Measurements from ENCODE around the gene MANEA. TPM values are rescaled to one million over a fixed set of nuclear protein-coding genes. Genes with fewer than 3 reads are reported as not detected.

MANEA gene, protein sequence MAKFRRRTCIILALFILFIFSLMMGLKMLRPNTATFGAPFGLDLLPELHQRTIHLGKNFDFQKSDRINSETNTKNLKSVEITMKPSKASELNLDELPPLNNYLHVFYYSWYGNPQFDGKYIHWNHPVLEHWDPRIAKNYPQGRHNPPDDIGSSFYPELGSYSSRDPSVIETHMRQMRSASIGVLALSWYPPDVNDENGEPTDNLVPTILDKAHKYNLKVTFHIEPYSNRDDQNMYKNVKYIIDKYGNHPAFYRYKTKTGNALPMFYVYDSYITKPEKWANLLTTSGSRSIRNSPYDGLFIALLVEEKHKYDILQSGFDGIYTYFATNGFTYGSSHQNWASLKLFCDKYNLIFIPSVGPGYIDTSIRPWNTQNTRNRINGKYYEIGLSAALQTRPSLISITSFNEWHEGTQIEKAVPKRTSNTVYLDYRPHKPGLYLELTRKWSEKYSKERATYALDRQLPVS
- total RNA-seq (2014; rRNA removed; shearing (Covaris generic)) (13.0 and 16.5 TPM in 2 replicates), polyA plus RNA-seq (2016; fragmentation: Nextera tagmentation; extraction: Ambion mirVana) (12.3 TPM in 2 replicates)

DNA sequence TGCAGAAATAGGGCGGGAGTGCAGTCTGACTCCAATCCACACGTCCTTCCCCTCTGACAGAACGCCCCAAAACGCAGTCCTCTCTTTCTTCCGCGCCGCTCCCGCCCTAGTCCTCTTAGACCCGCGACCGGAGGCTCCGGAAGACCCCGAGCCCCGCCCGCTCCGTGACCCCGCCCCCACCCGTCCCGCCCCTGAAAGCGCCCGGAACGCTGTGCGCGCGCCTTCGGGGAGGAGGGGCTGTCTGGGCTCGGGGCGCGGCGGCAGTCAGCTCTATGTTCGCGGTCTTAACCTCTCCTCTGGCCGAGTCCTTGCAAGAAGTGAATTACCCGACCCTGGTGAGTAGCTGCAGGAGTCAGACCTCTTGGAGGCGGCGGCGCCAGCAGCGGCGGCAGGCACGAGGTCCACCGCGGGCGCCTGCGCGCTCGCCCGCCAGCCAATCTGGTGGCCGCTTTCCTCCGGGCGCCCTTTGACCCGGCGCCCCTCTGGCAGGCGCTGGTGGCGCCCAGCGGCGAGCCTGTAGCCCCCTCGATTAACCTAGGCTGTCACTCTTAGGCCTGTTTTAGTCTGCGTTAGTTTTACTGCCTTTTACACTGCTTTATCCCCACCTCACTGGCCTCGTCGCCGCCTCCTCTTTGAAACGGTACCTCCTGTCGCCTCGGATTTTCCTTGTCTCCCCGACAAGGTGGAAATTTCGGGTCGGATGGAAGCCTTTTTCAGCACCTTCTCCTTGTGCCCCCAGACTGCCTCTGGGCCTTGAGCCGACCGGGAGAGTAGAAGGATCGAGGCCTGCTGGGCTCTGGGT is at the start of gene MANEA:
Gene MANEA, plus strand, starts transcription at position 232 of the 802 bp plus-strand sequence. CDS start 8,905 bp downstream, outside the sequence.
- no peak for TF ChIP-seq EZH2 (IDR thresholded peaks at IDR 0.05; ENCODE audit: insufficient read depth, poor library complexity, severe bottlenecking)
- no peak for TF ChIP-seq EZH2phosphoT487 (IDR thresholded peaks at IDR 0.05; ENCODE audit: insufficient read depth, low read depth)
- whole genome bisulfite sequencing, 2 experiments (ENCODE audit: low coverage in 1 of 2, low lambda C conversion rate in 2 of 2, missing lambda C conversion rate in 2 of 2) = 0 to 2% methylated on average over 66 to 70 of the region's 70 CpGs
- peak; percentile 92 for DNase-seq
- Histone ChIP-seq H3K36me3 (ENCODE audit: low read depth) (no peaks in the 10 kb centered on the region), H3K4me2 (ENCODE audit: unreplicated experiment) (peak within 1 kb of the TSS; percentile 96), H3K9ac (peak within 1 kb of the TSS; percentile 94), H2AFZ (peak within 1 kb of the TSS; percentile 100), H3K9me2 (ENCODE audit: insufficient read depth) (no peaks in the 10 kb centered on the region), H3K79me2 (ENCODE audit: insufficient read depth) (peaks cover 52% of the 10 kb centered on the region), H4K20me1 (ENCODE audit: insufficient read depth) (no peaks in the 10 kb centered on the region), H3K27me3 (replicated peaks; ENCODE audit: insufficient read depth) (no peaks in the 10 kb centered on the region), H3K4me3 (peak within 1 kb of the TSS; percentile 92), H3F3A (ENCODE audit: insufficient read depth) (peaks cover 14% of the 10 kb centered on the region; the same call in 1 of the 2 replicates), H3K9me3 (ENCODE audit: low read depth) (no peaks in the 10 kb centered on the region), H3K27ac (peak within 1 kb of the TSS; percentile 92), H3K4me1 (ENCODE audit: insufficient read depth) (peaks cover 26% of the 10 kb centered on the region)
- in situ Hi-C loops (cut with MboI) = no loop called here

- H3K4me2 ChIP-seq (ENCODE audit: unreplicated experiment) = no peak overlapping the region
- DNase-seq = no peak
- no peaks in the 10 kb centered on the region for H3K79me2 ChIP-seq (ENCODE audit: insufficient read depth)
- H3K9ac ChIP-seq = no peak overlapping the region
- 14 to 43% methylated on average over 1 of the region's 1 CpG for WGBS, 2 experiments (ENCODE audit: low coverage in 1 of 2, low lambda C conversion rate in 2 of 2, missing lambda C conversion rate in 2 of 2)
- no peaks in the 10 kb centered on the region for H4K20me1 ChIP-seq (ENCODE audit: insufficient read depth)
- H3K27me3 ChIP-seq (replicated peaks; ENCODE audit: insufficient read depth) = no peaks in the 10 kb centered on the region
- H3F3A ChIP-seq (ENCODE audit: insufficient read depth) = no peaks in the 10 kb centered on the region
- in situ Hi-C loops (cut with MboI) = no loop called here
- no peaks in the 10 kb centered on the region for H3K36me3 ChIP-seq (ENCODE audit: low read depth)
- no peak overlapping the region for H3K27ac ChIP-seq
- no peak for TF ChIP-seq EZH2 (IDR thresholded peaks at IDR 0.05; ENCODE audit: insufficient read depth, poor library complexity, severe bottlenecking)
- no peak for TF ChIP-seq EZH2phosphoT487 (IDR thresholded peaks at IDR 0.05; ENCODE audit: insufficient read depth, low read depth)
- H3K4me1 ChIP-seq (ENCODE audit: insufficient read depth) = no peaks in the 10 kb centered on the region
- H3K9me2 ChIP-seq (ENCODE audit: insufficient read depth) = no peaks in the 10 kb centered on the region
- H3K4me3 ChIP-seq = no peak overlapping the region
- no peaks in the 10 kb centered on the region for H3K9me3 ChIP-seq (ENCODE audit: low read depth)
- no peak overlapping the region for H2AFZ ChIP-seq
Measured at GRCh38 chr6:95529762-95530161, 47.6 kb upstream of the MANEA start.

DNA sequence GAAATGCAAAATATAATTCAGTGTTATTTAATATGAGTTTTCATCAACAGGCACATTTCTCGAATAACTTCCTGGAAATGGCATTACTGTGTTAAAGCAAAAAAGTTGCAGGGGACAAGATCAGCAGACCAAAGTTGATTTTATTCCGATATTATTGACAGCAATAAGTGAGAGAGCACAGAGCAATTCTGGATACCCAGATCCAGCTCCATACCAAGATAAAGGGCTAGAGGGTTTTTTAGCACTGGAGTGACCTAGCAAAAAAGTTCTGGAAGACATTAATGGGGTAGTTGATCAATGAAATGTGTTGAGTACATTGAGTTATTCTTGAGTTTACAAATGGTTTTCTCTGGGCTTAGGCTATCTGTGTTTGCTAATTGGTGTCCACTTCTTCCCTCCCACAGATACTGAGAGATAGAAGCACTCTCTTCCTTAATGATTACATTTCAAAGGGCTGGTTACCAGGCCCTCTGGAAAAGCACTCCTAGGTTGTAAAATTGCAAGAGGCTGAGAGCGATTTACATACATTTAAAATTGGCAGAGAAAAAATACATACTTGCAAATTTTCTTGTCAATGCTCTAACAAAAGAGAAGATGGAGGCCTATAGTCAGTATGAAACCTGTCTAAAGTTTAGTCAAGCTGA is 47.0 kb upstream of the MANEA start:
- WGBS, 2 experiments (ENCODE audit: low coverage in 1 of 2, low lambda C conversion rate in 2 of 2, missing lambda C conversion rate in 2 of 2) = 22% methylated on average over 3 of the region's 3 CpGs
- TF ChIP-seq EZH2phosphoT487 (IDR thresholded peaks at IDR 0.05; ENCODE audit: insufficient read depth, low read depth) = no peak
- TF ChIP-seq EZH2 (IDR thresholded peaks at IDR 0.05; ENCODE audit: insufficient read depth, poor library complexity, severe bottlenecking) = no peak
- Histone ChIP-seq H3K4me2 (ENCODE audit: unreplicated experiment) (no peak overlapping the region), H3K9me3 (ENCODE audit: low read depth) (no peaks in the 10 kb centered on the region), H3K27me3 (replicated peaks; ENCODE audit: insufficient read depth) (no peaks in the 10 kb centered on the region), H4K20me1 (ENCODE audit: insufficient read depth) (no peaks in the 10 kb centered on the region), H3K4me3 (no peak overlapping the region), H3K36me3 (ENCODE audit: low read depth) (no peaks in the 10 kb centered on the region), H3F3A (ENCODE audit: insufficient read depth) (no peaks in the 10 kb centered on the region), H3K4me1 (ENCODE audit: insufficient read depth) (no peaks in the 10 kb centered on the region), H3K27ac (no peak overlapping the region), H3K9me2 (ENCODE audit: insufficient read depth) (no peaks in the 10 kb centered on the region), H2AFZ (no peak overlapping the region), H3K9ac (no peak overlapping the region), H3K79me2 (ENCODE audit: insufficient read depth) (no peaks in the 10 kb centered on the region)
- in situ Hi-C loops (cut with MboI) = no loop called here
- DNase-seq = no peak

DNA sequence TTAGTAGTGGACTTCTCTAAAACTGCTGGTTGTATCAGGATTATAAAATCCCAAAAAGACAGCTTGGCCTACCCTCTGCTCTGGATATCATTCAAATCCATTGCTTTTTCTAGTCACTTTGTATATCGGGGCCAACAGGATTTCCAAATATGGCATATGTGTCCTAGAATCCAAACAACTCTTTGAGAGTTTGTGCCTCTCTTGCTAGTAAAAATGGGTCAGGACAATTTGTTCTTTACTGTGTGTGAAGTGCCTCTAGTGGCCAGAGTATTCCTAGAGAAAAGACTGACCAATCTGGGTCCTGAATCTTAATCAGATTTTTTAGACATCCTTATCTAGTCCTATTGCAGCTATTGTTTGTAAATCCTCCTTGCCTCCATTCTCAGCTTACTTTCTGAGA is 33.5 kb upstream of the MANEA start:
- Histone ChIP-seq H3K4me1 (ENCODE audit: insufficient read depth) (no peaks in the 10 kb centered on the region), H3K36me3 (ENCODE audit: low read depth) (no peaks in the 10 kb centered on the region), H3K4me3 (no peak overlapping the region), H3F3A (ENCODE audit: insufficient read depth) (no peaks in the 10 kb centered on the region), H3K9me3 (ENCODE audit: low read depth) (no peaks in the 10 kb centered on the region), H3K4me2 (ENCODE audit: unreplicated experiment) (no peak overlapping the region), H2AFZ (no peak overlapping the region), H3K27ac (no peak overlapping the region), H3K27me3 (replicated peaks; ENCODE audit: insufficient read depth) (no peaks in the 10 kb centered on the region), H3K79me2 (ENCODE audit: insufficient read depth) (no peaks in the 10 kb centered on the region), H3K9ac (no peak overlapping the region), H3K9me2 (ENCODE audit: insufficient read depth) (no peaks in the 10 kb centered on the region; the same call in 1 of the 2 replicates), H4K20me1 (ENCODE audit: insufficient read depth) (no peaks in the 10 kb centered on the region)
- no peak for TF ChIP-seq EZH2phosphoT487 (IDR thresholded peaks at IDR 0.05; ENCODE audit: insufficient read depth, low read depth)
- TF ChIP-seq EZH2 (IDR thresholded peaks at IDR 0.05; ENCODE audit: insufficient read depth, poor library complexity, severe bottlenecking) = no peak
- WGBS, 2 experiments (ENCODE audit: low coverage in 1 of 2, low lambda C conversion rate in 2 of 2, missing lambda C conversion rate in 2 of 2) = 50 to 63% methylated on average over 1 of the region's 1 CpG
- DNase-seq = no peak
- in situ Hi-C loops (cut with MboI) = no loop called here
